A549 (cell line): ENCODE measurements around the gene ATP6V1B1.

Source experiments
- CBX2 ChIP-seq: fragments of 200-600 bp; sonication (generic); IDR thresholded peaks from 2 replicates; pipeline ENCODE4 v1.6.1; 2016; ENCODE audit warnings: low read depth, mild to moderate bottlenecking, borderline replicate concordance
- CHD2 ChIP-seq: fragments of 150-350 bp; IDR thresholded peaks from 2 replicates; pipeline ENCODE4 v1.6.1; 2014; ENCODE audit warnings: low read length; ENCODE audit not compliant: partially characterized antibody
- ESRRA ChIP-seq: fragments of 150-350 bp; IDR thresholded peaks from 2 replicates; pipeline ENCODE4 v1.6.1; 2014; ENCODE audit warnings: mild to moderate bottlenecking, low read length, borderline replicate concordance
- NFE2L2 ChIP-seq: fragments of 150-350 bp; conservative IDR thresholded peaks from 2 replicates; pipeline ENCODE4 v1.6.1; 2014; ENCODE audit warnings: low read length
- POLR2A ChIP-seq: IDR thresholded peaks from 2 replicates; pipeline ENCODE4 v1.6.1; 2012; ENCODE audit warnings: mild to moderate bottlenecking, low read length
- RAD21 ChIP-seq, 2 experiments: fragments of >200 bp in 1 of 2; sonication (Bioruptor Twin) in 1 of 2; formaldehyde crosslinking in 1 of 2; IDR thresholded peaks in 1 of 2; conservative IDR thresholded peaks in 1 of 2; 2 replicates in 1 of 2; 3 replicates in 1 of 2; pipeline ENCODE4 v1.6.1; 2012 to 2018; ENCODE audit warnings: inconsistent platforms in 1 of 2
- RCOR1 ChIP-seq: fragments of 150-350 bp; IDR thresholded peaks from 2 replicates; pipeline ENCODE4 v1.6.1; 2014; ENCODE audit warnings: antibody characterized with exemption, low read length, low read depth
- RFX5 ChIP-seq: fragments of 450-650 bp; IDR thresholded peaks from 2 replicates; pipeline ENCODE4 v1.7.1; 2014; ENCODE audit warnings: antibody characterized with exemption, mild to moderate bottlenecking, moderate library complexity
- SMC3 ChIP-seq: fragments of >200 bp; sonication (Bioruptor Twin); formaldehyde crosslinking; IDR thresholded peaks from 3 replicates; pipeline ENCODE4 v1.6.1; 2018; ENCODE audit warnings: inconsistent platforms
- TF ChIP-seq, protein P1 (sequence below): fragments of >200 bp; sonication (Bioruptor Twin); formaldehyde crosslinking; IDR thresholded peaks from 3 replicates; pipeline ENCODE4 v1.5.1; 2016
- TF ChIP-seq, protein P2 (sequence below): fragments of 200-600 bp; sonication (generic); IDR thresholded peaks from 2 replicates; pipeline ENCODE4 v1.6.1; 2016; ENCODE audit warnings: antibody characterized with exemption, mild to moderate bottlenecking, moderate library complexity
- TF ChIP-seq, protein P3 (sequence below): fragments of 250-450 bp; sonication (Bioruptor Pico); IDR thresholded peaks from 2 replicates; pipeline ENCODE4 v1.5.0; 2020; ENCODE audit warnings: low read depth, mild to moderate bottlenecking, moderate library complexity

DNA sequence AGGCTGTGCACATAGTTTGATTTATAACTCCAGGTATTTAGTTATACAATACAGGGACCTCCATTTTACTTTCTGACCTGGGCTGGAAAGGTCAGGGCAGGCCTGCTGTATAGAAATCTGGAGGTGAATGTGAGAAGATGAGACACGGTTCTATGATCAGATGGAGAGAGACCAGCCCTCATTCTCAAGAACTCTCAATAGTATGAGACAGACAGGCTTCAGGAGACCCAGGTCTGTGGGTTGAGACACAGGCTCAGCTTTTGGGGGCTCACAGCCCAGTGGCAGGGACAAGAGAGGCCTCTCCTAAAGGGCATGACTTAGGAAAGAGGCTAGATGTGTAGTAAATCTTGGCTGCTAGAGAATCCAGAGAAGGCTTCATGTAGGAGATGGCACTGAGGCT lies 719 bp upstream of the ATP6V1B1 start:
- no peak for TF ChIP-seq RAD21 (conservative IDR thresholded peaks at IDR 0.05 in 1 of 2, IDR thresholded peaks at IDR 0.05 in 1 of 2)
- TF ChIP-seq RFX5: no peak
- TF ChIP-seq, protein P1, sequence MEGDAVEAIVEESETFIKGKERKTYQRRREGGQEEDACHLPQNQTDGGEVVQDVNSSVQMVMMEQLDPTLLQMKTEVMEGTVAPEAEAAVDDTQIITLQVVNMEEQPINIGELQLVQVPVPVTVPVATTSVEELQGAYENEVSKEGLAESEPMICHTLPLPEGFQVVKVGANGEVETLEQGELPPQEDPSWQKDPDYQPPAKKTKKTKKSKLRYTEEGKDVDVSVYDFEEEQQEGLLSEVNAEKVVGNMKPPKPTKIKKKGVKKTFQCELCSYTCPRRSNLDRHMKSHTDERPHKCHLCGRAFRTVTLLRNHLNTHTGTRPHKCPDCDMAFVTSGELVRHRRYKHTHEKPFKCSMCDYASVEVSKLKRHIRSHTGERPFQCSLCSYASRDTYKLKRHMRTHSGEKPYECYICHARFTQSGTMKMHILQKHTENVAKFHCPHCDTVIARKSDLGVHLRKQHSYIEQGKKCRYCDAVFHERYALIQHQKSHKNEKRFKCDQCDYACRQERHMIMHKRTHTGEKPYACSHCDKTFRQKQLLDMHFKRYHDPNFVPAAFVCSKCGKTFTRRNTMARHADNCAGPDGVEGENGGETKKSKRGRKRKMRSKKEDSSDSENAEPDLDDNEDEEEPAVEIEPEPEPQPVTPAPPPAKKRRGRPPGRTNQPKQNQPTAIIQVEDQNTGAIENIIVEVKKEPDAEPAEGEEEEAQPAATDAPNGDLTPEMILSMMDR: no peak
- no peak for TF ChIP-seq RCOR1
- no peak for TF ChIP-seq CBX2
- TF ChIP-seq POLR2A: no peak
- TF ChIP-seq ESRRA: no peak
- TF ChIP-seq, protein P2, sequence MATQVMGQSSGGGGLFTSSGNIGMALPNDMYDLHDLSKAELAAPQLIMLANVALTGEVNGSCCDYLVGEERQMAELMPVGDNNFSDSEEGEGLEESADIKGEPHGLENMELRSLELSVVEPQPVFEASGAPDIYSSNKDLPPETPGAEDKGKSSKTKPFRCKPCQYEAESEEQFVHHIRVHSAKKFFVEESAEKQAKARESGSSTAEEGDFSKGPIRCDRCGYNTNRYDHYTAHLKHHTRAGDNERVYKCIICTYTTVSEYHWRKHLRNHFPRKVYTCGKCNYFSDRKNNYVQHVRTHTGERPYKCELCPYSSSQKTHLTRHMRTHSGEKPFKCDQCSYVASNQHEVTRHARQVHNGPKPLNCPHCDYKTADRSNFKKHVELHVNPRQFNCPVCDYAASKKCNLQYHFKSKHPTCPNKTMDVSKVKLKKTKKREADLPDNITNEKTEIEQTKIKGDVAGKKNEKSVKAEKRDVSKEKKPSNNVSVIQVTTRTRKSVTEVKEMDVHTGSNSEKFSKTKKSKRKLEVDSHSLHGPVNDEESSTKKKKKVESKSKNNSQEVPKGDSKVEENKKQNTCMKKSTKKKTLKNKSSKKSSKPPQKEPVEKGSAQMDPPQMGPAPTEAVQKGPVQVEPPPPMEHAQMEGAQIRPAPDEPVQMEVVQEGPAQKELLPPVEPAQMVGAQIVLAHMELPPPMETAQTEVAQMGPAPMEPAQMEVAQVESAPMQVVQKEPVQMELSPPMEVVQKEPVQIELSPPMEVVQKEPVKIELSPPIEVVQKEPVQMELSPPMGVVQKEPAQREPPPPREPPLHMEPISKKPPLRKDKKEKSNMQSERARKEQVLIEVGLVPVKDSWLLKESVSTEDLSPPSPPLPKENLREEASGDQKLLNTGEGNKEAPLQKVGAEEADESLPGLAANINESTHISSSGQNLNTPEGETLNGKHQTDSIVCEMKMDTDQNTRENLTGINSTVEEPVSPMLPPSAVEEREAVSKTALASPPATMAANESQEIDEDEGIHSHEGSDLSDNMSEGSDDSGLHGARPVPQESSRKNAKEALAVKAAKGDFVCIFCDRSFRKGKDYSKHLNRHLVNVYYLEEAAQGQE: no peak
- TF ChIP-seq, protein P3, sequence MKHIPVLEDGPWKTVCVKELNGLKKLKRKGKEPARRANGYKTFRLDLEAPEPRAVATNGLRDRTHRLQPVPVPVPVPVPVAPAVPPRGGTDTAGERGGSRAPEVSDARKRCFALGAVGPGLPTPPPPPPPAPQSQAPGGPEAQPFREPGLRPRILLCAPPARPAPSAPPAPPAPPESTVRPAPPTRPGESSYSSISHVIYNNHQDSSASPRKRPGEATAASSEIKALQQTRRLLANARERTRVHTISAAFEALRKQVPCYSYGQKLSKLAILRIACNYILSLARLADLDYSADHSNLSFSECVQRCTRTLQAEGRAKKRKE (CRISPR knock-in tag): no peak
- no peak for TF ChIP-seq SMC3
- TF ChIP-seq NFE2L2: no peak
- TF ChIP-seq CHD2: no peak
